ENCODE results near the gene RPGRIP1. TPM values are rescaled to one million over a fixed set of nuclear protein-coding genes. Genes with fewer than 3 reads are reported as not detected.
A peak's percentile ranks its signal among the peaks of the same experiment; 100 is the strongest.

RPGRIP1 gene
- total and polyA plus RNA-seq, 2 of the 4 experiments (the other 2 are of a cell fraction): not detected

DNA sequence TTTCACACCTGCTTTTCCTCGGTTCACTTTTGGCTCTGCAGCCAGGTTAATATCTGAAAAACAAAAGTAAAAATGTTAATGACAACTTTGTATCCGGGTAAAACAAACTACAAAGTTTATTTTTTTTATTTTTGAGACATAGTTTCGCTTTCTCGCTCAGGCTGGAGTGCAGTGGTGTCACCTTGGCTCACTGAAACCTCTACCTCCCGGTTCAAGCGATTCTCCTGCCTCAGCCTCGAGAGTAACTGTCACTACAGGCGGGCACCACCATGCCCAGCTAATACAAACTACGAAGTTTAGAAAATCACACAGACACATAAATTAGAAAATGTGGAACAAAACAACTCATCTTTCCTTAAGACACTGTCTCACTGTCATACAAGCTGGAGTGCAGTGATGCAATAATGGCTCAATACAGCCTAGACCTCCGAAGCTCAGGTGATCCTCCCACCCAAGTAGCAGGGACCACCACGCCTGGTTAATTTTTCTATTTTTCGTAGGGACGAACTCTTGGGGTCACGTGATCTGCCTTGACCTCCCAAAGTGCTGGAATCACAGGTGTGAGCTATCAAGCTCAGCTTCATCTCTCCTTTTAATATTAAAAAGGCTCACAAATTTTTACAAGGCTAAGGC, 48.7 kb upstream of the RPGRIP1 start:
- H2BK120ac ChIP-seq (ENCODE audit: low read depth, low read length): no peak overlapping the region
- peaks cover 3% of the 10 kb centered on the region; the same call in 1 of the 2 replicates for H3K4me1 ChIP-seq (ENCODE audit: control insufficient read depth, insufficient read depth, low read length)
- H3K79me1 ChIP-seq (ENCODE audit: low read depth in 1 of 2, low read length in 2 of 2): peaks cover 10 to 44% of the 10 kb centered on the region in 2 experiments
- no peak overlapping the region for H4K8ac ChIP-seq (ENCODE audit: low read depth in 2 of 2, low read length in 2 of 2)
- ATAC-seq (ENCODE audit: low read depth) (no peak), DNase-seq (no peak)
- no peak overlapping the region for H3K56ac ChIP-seq (ENCODE audit: extremely low read depth, insufficient read depth, low read length)
- no peak overlapping the region for H2BK5ac ChIP-seq (ENCODE audit: low read depth, low read length, poor library complexity, severe bottlenecking)
- no peak overlapping the region for H3K23ac ChIP-seq (ENCODE audit: low read depth, low read length)
- POLR2A ChIA-PET (ENCODE audit: unreplicated experiment): no interaction called here
- no peak overlapping the region for H3K18ac ChIP-seq (ENCODE audit: low read depth, low read length)
- no peak overlapping the region for H3K4ac ChIP-seq (ENCODE audit: low read depth, low read length)
- in situ Hi-C loops (cut with MboI; ENCODE audit: low sequenced_read_pairs) (no loop called here), dilution Hi-C loops (cut with HindIII; ENCODE audit: low sequenced_read_pairs, unreplicated experiment) (no loop called here), intact Hi-C loops (cut with micrococcal nuclease) (no loop called here)
- no peak overlapping the region for H4K91ac ChIP-seq (ENCODE audit: insufficient read depth, low read depth, low read length)
- no peaks in the 10 kb centered on the region for H3K27me3 ChIP-seq (ENCODE audit: control insufficient read depth, insufficient read depth, low read length)
- no peak overlapping the region for H3K4me2 ChIP-seq (ENCODE audit: low read depth, low read length)
- H3K9me1 ChIP-seq (ENCODE audit: insufficient read depth, low read length): 0 out of 2 replicates have a peak, but pooled peaks cover 4% of the 10 kb centered on the region
- H3K4me3 ChIP-seq (ENCODE audit: insufficient read depth, low read depth, low read length): no peak overlapping the region
- peaks cover 94% of the 10 kb centered on the region for H4K20me1 ChIP-seq (ENCODE audit: insufficient read depth, low read length)
- TF ChIP-seq MXI1 (IDR thresholded peaks at IDR 0.05; ENCODE audit: borderline replicate concordance, low read depth, low read length) (no peak), NFE2L2 (IDR thresholded peaks at IDR 0.05; ENCODE audit: low read depth, low read length) (no peak), RFX5 (IDR thresholded peaks at IDR 0.05; ENCODE audit: low read depth, low read length) (no peak), POLR2A (IDR thresholded peaks at IDR 0.05; ENCODE audit: low read depth, low read length) (no peak), CEBPB (IDR thresholded peaks at IDR 0.05; ENCODE audit: low read depth, low read length) (peak; percentile 71), CHD1 (IDR thresholded peaks at IDR 0.05; ENCODE audit: low read depth, low read length) (no peak)
- H3K27ac ChIP-seq (ENCODE audit: insufficient read depth, low read length): no peak overlapping the region
- H3K9ac ChIP-seq (ENCODE audit: low read depth, low read length): no peak overlapping the region
- 80% methylated on average over 1 of the region's 14 CpGs; no CpG with 5 or more reads in 1 of the 2 experiments for WGBS, 2 experiments (ENCODE audit: extremely low coverage in 2 of 2, insufficient read length in 1 of 2)
- no peak overlapping the region for H4K5ac ChIP-seq (ENCODE audit: low read depth, low read length)
- BruUV-seq (replicated peaks): no TSS peak
- no peak overlapping the region for H2AK5ac ChIP-seq (ENCODE audit: low read depth, low read length)
- no peak overlapping the region for H2BK15ac ChIP-seq (ENCODE audit: low read depth, low read length)
- H3K36me3 ChIP-seq (ENCODE audit: control insufficient read depth, insufficient read depth, low read length): peaks cover 40% of the 10 kb centered on the region
- no peaks in the 10 kb centered on the region for H3K9me3 ChIP-seq (ENCODE audit: control insufficient read depth, insufficient read depth, low read length)
- no peak overlapping the region for H2AK9ac ChIP-seq (replicated peaks; ENCODE audit: low read depth, low read length, poor library complexity)
- no peak overlapping the region for H2AFZ ChIP-seq (replicated peaks; ENCODE audit: low read length, poor library complexity)
- no peak overlapping the region for H2BK20ac ChIP-seq (ENCODE audit: low read depth, low read length)
- CTCF ChIA-PET: interaction anchor here (0.7 to 1.0 kb wide), 2 partner anchors 10 to 11 kb away, joined by 3 to 5 read pairs; no protein-coding TSS in a partner anchor
- H3K14ac ChIP-seq (replicated peaks; ENCODE audit: low read depth, low read length): no peak overlapping the region

Measured in IMR-90 (cell line).